H1 (cell line): ENCODE results near the gene HSPA4L. TPM values are rescaled to one million over a fixed set of nuclear protein-coding genes. Genes with fewer than 3 reads are reported as not detected.

Experiments used
- CTCF ChIA-PET: fragments of 300-600 bp; sonication (Branson Sonifier 250); formaldehyde crosslinking; loops from one replicate; lab custom pipeline; 2021; ENCODE audit not compliant: partially characterized antibody; lab: Charles Lee
- POLR2A ChIA-PET: fragments of 300-600 bp; sonication (Branson Sonifier 250); formaldehyde crosslinking; loops from one replicate; lab custom pipeline; 2021; ENCODE audit warnings: inconsistent platforms; ENCODE audit not compliant: partially characterized antibody; lab: Charles Lee
- DNase-seq, 2 experiments: peaks; one replicate each; pipeline versions ENCODE4 v3.0.0 to v3.0.0-alpha.2; 2010 to 2022; ENCODE audit warnings: low spot score in 2 of 2, low read depth in 1 of 2, mixed read lengths in 1 of 2
- FAIRE-seq: peaks from 2 replicates; lab custom pipeline; 2011; peaks lifted over from hg19 to GRCh38; lab: Jason Lieb, UNC
- H2AFZ ChIP-seq: 2 replicates; pipeline ENCODE4 v1.8.1; 2012; ENCODE audit warnings: low read length, inconsistent platforms
- H2AK5ac ChIP-seq: 2 replicates; pipeline ENCODE4 v1.6.1; 2013; ENCODE audit warnings: low read depth, low read length
- H2BK120ac ChIP-seq: replicated peaks from 2 replicates; pipeline ENCODE3; 2013; ENCODE audit warnings: low read depth, low read length, inconsistent platforms
- H2BK12ac ChIP-seq: 2 replicates; pipeline ENCODE4 v1.6.1; 2013; ENCODE audit warnings: low read depth, low read length
- H2BK15ac ChIP-seq: 2 replicates; pipeline ENCODE4 v1.6.1; 2013; ENCODE audit warnings: low read length
- H2BK20ac ChIP-seq: 2 replicates; pipeline ENCODE4 v1.6.1; 2013; ENCODE audit warnings: low read length
- H2BK5ac ChIP-seq: 2 replicates; pipeline ENCODE4 v1.6.1; 2013; ENCODE audit warnings: low read depth, low read length
- H3K14ac ChIP-seq: 2 replicates; pipeline ENCODE4 v1.6.1; 2013; ENCODE audit warnings: inconsistent platforms; ENCODE audit not compliant: insufficient read length
- H3K18ac ChIP-seq: 2 replicates; pipeline ENCODE4 v1.6.1; 2013; ENCODE audit warnings: low read length; ENCODE audit errors: extremely low read depth
- H3K23ac ChIP-seq: 2 replicates; pipeline ENCODE4 v1.6.1; 2013; ENCODE audit warnings: inconsistent platforms; ENCODE audit not compliant: insufficient read length
- H3K23me2 ChIP-seq: 2 replicates; pipeline ENCODE4 v1.6.1; 2013; ENCODE audit warnings: low read depth, low read length
- H3K27ac ChIP-seq: 2 replicates; pipeline ENCODE4 v1.6.1; 2011; ENCODE audit warnings: low read depth, low read length, inconsistent platforms
- H3K27me3 ChIP-seq, 4 experiments: replicated peaks in 1 of 4; 1 replicate in 1 of 4; 2 replicates in 3 of 4; pipeline versions ENCODE4 v1.6.1 to v1.8.1; 2011 to 2013; ENCODE audit warnings: low read length in 3 of 4, mild to moderate bottlenecking in 3 of 4, inconsistent platforms in 2 of 4, mixed read lengths in 2 of 4, moderate library complexity in 1 of 4; ENCODE audit not compliant: control insufficient read depth in 3 of 4, insufficient read depth in 3 of 4; ENCODE audit errors: extremely low read depth in 1 of 4
- H3K36me3 ChIP-seq, 4 experiments: 2 replicates each; pipeline versions ENCODE4 v1.6.1 to v1.8.1; 2011 to 2013; ENCODE audit warnings: mild to moderate bottlenecking in 4 of 4, low read length in 3 of 4, moderate library complexity in 2 of 4, control low read depth in 1 of 4, inconsistent platforms in 1 of 4; ENCODE audit not compliant: insufficient read depth in 4 of 4, control insufficient read depth in 2 of 4
- H3K4ac ChIP-seq: replicated peaks from 2 replicates; pipeline ENCODE3; 2013; ENCODE audit warnings: low read length, low read depth, mixed read lengths, inconsistent platforms; ENCODE audit not compliant: insufficient read length
- H3K4me1 ChIP-seq, 4 experiments: replicated peaks in 1 of 4; 1 replicate in 1 of 4; 2 replicates in 3 of 4; pipeline versions ENCODE4 v1.6.1 to v1.8.1; 2011 to 2013; ENCODE audit warnings: low read length in 3 of 4, inconsistent platforms in 2 of 4, mixed read lengths in 1 of 4; ENCODE audit not compliant: insufficient read depth in 4 of 4, control insufficient read depth in 3 of 4
- H3K4me2 ChIP-seq, 2 experiments: 2 replicates each; pipeline versions ENCODE4 v1.6.1 to v1.8.1; 2011 to 2013; ENCODE audit warnings: low read depth in 2 of 2, low read length in 2 of 2, control low read depth in 1 of 2, inconsistent platforms in 1 of 2, mild to moderate bottlenecking in 1 of 2; ENCODE audit not compliant: insufficient read depth in 1 of 2
- H3K4me3 ChIP-seq, 4 experiments: fragments of 200-600, 300-600 bp in 1 of 4; sonication (generic), shearing (Covaris generic), sonication (Bioruptor Twin) in 1 of 4; 2 replicates each; pipeline versions ENCODE4 v1.5.1 to v1.8.1; 2011 to 2016; ENCODE audit warnings: low read length in 4 of 4, low read depth in 3 of 4, control low read depth in 2 of 4, inconsistent platforms in 2 of 4, mild to moderate bottlenecking in 2 of 4, mixed read lengths in 1 of 4, moderate library complexity in 1 of 4; ENCODE audit not compliant: insufficient read depth in 2 of 4; ENCODE audit errors: extremely low read depth in 1 of 4
- H3K56ac ChIP-seq: replicated peaks from 2 replicates; pipeline ENCODE3; 2013; ENCODE audit warnings: low read depth, mild to moderate bottlenecking, mixed read lengths, low read length, inconsistent platforms; ENCODE audit not compliant: insufficient read length
- H3K79me1 ChIP-seq: 2 replicates; pipeline ENCODE4 v1.6.1; 2013; ENCODE audit warnings: low read depth, low read length, control low read depth
- H3K79me2 ChIP-seq, 2 experiments: 2 replicates each; pipeline versions ENCODE4 v1.6.1 to v1.8.1; 2012 to 2013; ENCODE audit warnings: low read length in 2 of 2, mild to moderate bottlenecking in 2 of 2, inconsistent platforms in 1 of 2; ENCODE audit not compliant: insufficient read depth in 2 of 2, control insufficient read depth in 1 of 2
- H3K9ac ChIP-seq, 4 experiments: replicated peaks in 1 of 4; 1 replicate in 1 of 4; 2 replicates in 3 of 4; pipeline versions ENCODE4 v1.6.1 to v1.8.1; 2011 to 2013; ENCODE audit warnings: low read depth in 3 of 4, low read length in 3 of 4, control low read depth in 2 of 4, mild to moderate bottlenecking in 2 of 4, moderate library complexity in 2 of 4, inconsistent platforms in 1 of 4; ENCODE audit errors: extremely low read depth in 1 of 4
- H3K9me3 ChIP-seq, 2 experiments: 2 replicates each; pipeline versions ENCODE4 v1.6.1 to v1.8.1; 2012 to 2013; ENCODE audit warnings: mild to moderate bottlenecking in 2 of 2, moderate library complexity in 2 of 2, control low read depth in 1 of 2, inconsistent platforms in 1 of 2, low read depth in 1 of 2, low read length in 1 of 2, mixed read lengths in 1 of 2; ENCODE audit not compliant: insufficient read depth in 2 of 2
- H4K20me1 ChIP-seq, 2 experiments: replicated peaks in 1 of 2; 2 replicates each; pipeline versions ENCODE3 to v1.8.1; 2011 to 2013; ENCODE audit warnings: inconsistent platforms in 2 of 2, low read length in 2 of 2, mild to moderate bottlenecking in 1 of 2; ENCODE audit not compliant: insufficient read depth in 2 of 2, control insufficient read depth in 1 of 2
- H4K5ac ChIP-seq: 2 replicates; pipeline ENCODE4 v1.6.1; 2013; ENCODE audit warnings: low read length, low read depth, mixed read lengths, inconsistent platforms; ENCODE audit not compliant: insufficient read length
- H4K8ac ChIP-seq: 2 replicates; pipeline ENCODE4 v1.8.0; 2013; ENCODE audit warnings: mild to moderate bottlenecking, moderate library complexity, low read length, inconsistent platforms; ENCODE audit not compliant: insufficient read depth; ENCODE audit errors: extremely low read depth
- H4K91ac ChIP-seq: replicated peaks from 2 replicates; pipeline ENCODE3; 2013; ENCODE audit warnings: low read length, mixed read lengths, inconsistent platforms; ENCODE audit not compliant: insufficient read length
- EP300 ChIP-seq, 2 experiments: IDR thresholded peaks; 1 replicate in 1 of 2; 2 replicates in 1 of 2; pipeline ENCODE4 v1.6.1; 2011 to 2012; ENCODE audit warnings: low read depth in 2 of 2, low read length in 2 of 2, mild to moderate bottlenecking in 2 of 2, borderline replicate concordance in 1 of 2, inconsistent platforms in 1 of 2, moderate library complexity in 1 of 2
- POLR2AphosphoS5 ChIP-seq: IDR thresholded peaks from 2 replicates; pipeline ENCODE4 v1.6.1; 2011; ENCODE audit warnings: low read depth, low read length
- SP2 ChIP-seq: IDR thresholded peaks from 2 replicates; pipeline ENCODE4 v1.6.1; 2012; ENCODE audit warnings: mild to moderate bottlenecking, low read length, inconsistent platforms
- SP4 ChIP-seq: IDR thresholded peaks from 2 replicates; pipeline ENCODE4 v1.6.1; 2012; ENCODE audit warnings: low read length, inconsistent platforms
- TEAD4 ChIP-seq: IDR thresholded peaks from 2 replicates; pipeline ENCODE4 v1.6.1; 2012; ENCODE audit warnings: low read depth, low read length, inconsistent platforms, mixed read lengths
- WGBS, 2 experiments: shearing (Covaris generic) in 1 of 2; methylation state at CpG; one replicate each; pipeline versions ENCODE4 v1.1.6 to v1.1.7; 2013 to 2015; ENCODE audit warnings: low lambda C conversion rate in 2 of 2, mixed read lengths in 2 of 2, inconsistent platforms in 1 of 2, low coverage in 1 of 2, missing lambda C conversion rate in 1 of 2; ENCODE audit not compliant: insufficient replicate concordance in 2 of 2, insufficient coverage in 1 of 2, insufficient read length in 1 of 2; ENCODE audit errors: extremely low coverage in 1 of 2, missing lambda C conversion rate in 1 of 2; 5-methylcytosine and 5-hydroxymethylcytosine counted together
- polyA plus RNA-seq, 7 experiments: library from polyadenylated mRNA; depleted of rRNA in 3 of 7; stranded (reverse) in 5 of 7; unstranded in 2 of 7; fragments of >200 nt in 5 of 7; fragments of 200-250 nt in 2 of 7; gene quantifications; 1 replicate in 5 of 7; 2 replicates in 1 of 7; 4 replicates in 1 of 7; pipeline versions ENCODE4 v1.2.1 to v1.2.3, GENCODE V29; 2011 to 2013; ENCODE audit warnings: missing spikeins in 2 of 7, mixed read lengths in 2 of 7
- total RNA-seq: library from RNA; stranded (reverse); fragmentation: NEBNext Ultra II Directional; extraction: Animal tissue kit (Norgen Biotek cat#: 25700); gene quantifications from 2 replicates; pipeline ENCODE4 v1.2.1, GENCODE V29; 2021

HSPA4L gene
- total and polyA plus RNA-seq, 2 of the 8 experiments (the other 6 are each of a cell fraction or from before 2014, with no cell fraction given): 0.65 to 4.7 TPM

- no peak for FAIRE-seq
Observed at GRCh38 chr4:127832585-127832984, 50.5 kb downstream of the HSPA4L start.

More at GRCh38 chr4:127832585-127832984, 50.5 kb downstream of the HSPA4L start:
- Histone ChIP-seq H3K14ac (no peak overlapping the region), H3K36me3 (no peaks in the 10 kb centered on the region), H4K8ac (no peak overlapping the region), H3K23me2 (no peaks in the 10 kb centered on the region), H3K4ac (no peak overlapping the region), H3K9ac (no peak overlapping the region), H3K4me2 (no peak overlapping the region), H2AK5ac (no peak overlapping the region), H4K20me1 (no peaks in the 10 kb centered on the region), H2AFZ (no peak overlapping the region), H4K91ac (no peak overlapping the region), H3K27me3 (no peaks in the 10 kb centered on the region), H3K56ac (no peak overlapping the region), H3K18ac (no peak overlapping the region), H3K27ac (no peak overlapping the region), H2BK20ac (no peak overlapping the region), H2BK5ac (no peak overlapping the region), H3K23ac (no peak overlapping the region), H2BK15ac (no peak overlapping the region), H2BK12ac (no peak overlapping the region), H2BK120ac (no peak overlapping the region), H4K5ac (no peak overlapping the region), H3K79me2 (no peaks in the 10 kb centered on the region), H3K9me3 (no peaks in the 10 kb centered on the region), H3K4me3 (no peak overlapping the region), H3K4me1 (no peaks in the 10 kb centered on the region), H3K79me1 (no peaks in the 10 kb centered on the region)
- 88% methylated on average over 4 of the region's 4 CpGs; no CpG with 5 or more reads in 1 of the 2 experiments for WGBS, 2 experiments
- no peak for TF ChIP-seq POLR2AphosphoS5
- no peak for TF ChIP-seq SP4
- TF ChIP-seq TEAD4: no peak
- no peak for TF ChIP-seq EP300 (IDR thresholded peaks at IDR 0.05; ENCODE audit: borderline replicate concordance in 1 of 2, low read depth in 2 of 2, low read length in 2 of 2)
- TF ChIP-seq SP2: no peak
- no peak for DNase-seq
- CTCF ChIA-PET: no interaction called here
- POLR2A ChIA-PET: interaction anchor here (1.4 kb wide), 1 partner anchor 48 kb away, joined by 3 read pairs; the partner anchor contains the start of gene PLK4
